Neural progenitor cell (in vitro differentiated cells): Measurements from ENCODE around the gene HSPA4. TPM values are rescaled to one million over a fixed set of nuclear protein-coding genes. Genes with fewer than 3 reads are reported as not detected.
A peak's percentile ranks its signal among the peaks of the same experiment; 100 is the strongest.
"Not testable (repeated sequence)": the region's sequence is repeated elsewhere in the genome, so short reads cannot be mapped to it uniquely, and the experiment has no call there.

Source experiments
- DNase-seq: peaks from one replicate; pipeline ENCODE4 v3.0.0-alpha.2; 2016; ENCODE audit warnings: low spot score
- H2AFZ ChIP-seq: fragments of 200-600 bp; sonication (generic); replicated peaks from 2 replicates; pipeline ENCODE4 v1.6.1; 2016; ENCODE audit warnings: antibody characterized with exemption
- H3F3A ChIP-seq: fragments of 200-600 bp; sonication (generic); 2 replicates; pipeline ENCODE4 v1.6.1; 2016; ENCODE audit warnings: antibody characterized with exemption, low read depth
- H3K27ac ChIP-seq: fragments of 200-600 bp; sonication (generic); 2 replicates; pipeline ENCODE4 v1.5.1; 2016; ENCODE audit warnings: mild to moderate bottlenecking
- H3K27me3 ChIP-seq: fragments of 200-600 bp; sonication (generic); 2 replicates; pipeline ENCODE4 v1.6.1; 2016; ENCODE audit warnings: mild to moderate bottlenecking, moderate library complexity
- H3K36me3 ChIP-seq: fragments of 200-600 bp; sonication (generic); 2 replicates; pipeline ENCODE4 v1.5.1; 2016
- H3K4me1 ChIP-seq: fragments of 200-600 bp; sonication (generic); 2 replicates; pipeline ENCODE4 v1.6.1; 2016; ENCODE audit warnings: mixed run types
- H3K4me2 ChIP-seq: fragments of 200-600 bp; sonication (generic); 2 replicates; pipeline ENCODE4 v1.6.1; 2016
- H3K4me3 ChIP-seq: fragments of 200-600 bp; sonication (generic); 2 replicates; pipeline ENCODE4 v1.5.1; 2016
- H3K79me2 ChIP-seq: fragments of 200-600 bp; sonication (generic); 2 replicates; pipeline ENCODE4 v1.6.1; 2016; ENCODE audit warnings: low read depth
- H3K9ac ChIP-seq: fragments of 200-600 bp; sonication (generic); 2 replicates; pipeline ENCODE4 v1.6.1; 2016
- H3K9me3 ChIP-seq: fragments of 200-600 bp; sonication (generic); 2 replicates; pipeline ENCODE4 v1.5.1; 2016; ENCODE audit warnings: low read depth
- H4K20me1 ChIP-seq: fragments of 200-600 bp; sonication (generic); 2 replicates; pipeline ENCODE4 v1.6.1; 2016; ENCODE audit warnings: low read depth
- H3K27ac Mint-ChIP-seq: 3 replicates; pipeline ENCODE4 v1.8.0; 2021; ENCODE audit warnings: mixed read lengths
- H3K27me3 Mint-ChIP-seq: 2 replicates; pipeline ENCODE4 v1.8.0; 2022; ENCODE audit warnings: low read depth, mild to moderate bottlenecking, inconsistent platforms, moderate library complexity, mixed read lengths; ENCODE audit not compliant: insufficient read depth
- H3K36me3 Mint-ChIP-seq: 3 replicates; pipeline ENCODE4 v1.8.0; 2021; ENCODE audit warnings: mixed read lengths
- H3K4me1 Mint-ChIP-seq: 3 replicates; pipeline ENCODE4 v1.8.0; 2021; ENCODE audit warnings: mixed read lengths
- H3K4me3 Mint-ChIP-seq: 3 replicates; pipeline ENCODE4 v1.8.0; 2021; ENCODE audit warnings: mild to moderate bottlenecking, moderate library complexity, mixed read lengths
- H3K9me3 Mint-ChIP-seq: 3 replicates; pipeline ENCODE4 v1.8.0; 2020; ENCODE audit warnings: mixed read lengths
- CTCF ChIP-seq: fragments of 200-600 bp; sonication (generic); IDR thresholded peaks from 2 replicates; pipeline ENCODE4 v1.5.1; 2017; ENCODE audit warnings: antibody characterized with exemption, mild to moderate bottlenecking
- EZH2 ChIP-seq: fragments of 200-600 bp; sonication (generic); IDR thresholded peaks from 2 replicates; pipeline ENCODE4 v1.6.1; 2017; ENCODE audit warnings: antibody characterized with exemption, mild to moderate bottlenecking, moderate library complexity
- EZH2phosphoT487 ChIP-seq: fragments of 200-600 bp; sonication (generic); IDR thresholded peaks from 2 replicates; pipeline ENCODE4 v1.6.1; 2017; ENCODE audit warnings: antibody characterized with exemption
- total RNA-seq: library from RNA; depleted of rRNA; stranded (reverse); fragments of >200 nt; gene quantifications from 2 replicates; pipeline ENCODE4 v1.2.3, GENCODE V29; 2015; ENCODE audit warnings: low replicate concordance

Gene HSPA4
- total RNA-seq, 1 donor from 2014 or later: 232 TPM

DNA sequence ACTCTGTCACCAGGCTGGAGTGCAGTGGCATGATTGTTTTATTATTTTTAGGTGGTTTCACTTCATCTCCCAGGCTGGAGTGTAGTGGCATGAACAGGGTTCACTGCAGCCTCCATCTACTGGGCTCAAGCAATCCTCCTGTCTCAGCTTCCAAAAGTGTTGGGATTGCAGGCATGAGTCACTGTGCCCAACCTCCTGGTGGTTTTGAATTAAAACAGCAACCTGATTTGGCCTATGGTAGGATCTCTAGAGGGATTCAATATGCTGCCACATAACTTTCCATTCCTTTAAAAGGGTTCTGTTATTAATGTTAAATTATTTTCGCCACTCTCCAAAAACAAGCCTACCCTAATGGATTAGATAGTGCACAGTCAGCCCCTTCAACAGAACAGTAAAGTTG, 9.9 kb upstream of the HSPA4 start:
- H3K4me1 ChIP-seq: no peaks in the 10 kb centered on the region
- TF ChIP-seq EZH2: no peak
- TF ChIP-seq EZH2phosphoT487: no peak
- no peak for TF ChIP-seq CTCF
- H3K79me2 ChIP-seq: no peaks in the 10 kb centered on the region
- no peaks in the 10 kb centered on the region for H3K36me3 Mint-ChIP-seq
- H3K4me3 ChIP-seq: no peak overlapping the region
- H3K27ac ChIP-seq: no peak overlapping the region
- H3K4me2 ChIP-seq: no peak overlapping the region
- H3K4me3 Mint-ChIP-seq: no peak overlapping the region
- no peaks in the 10 kb centered on the region for H3K9me3 Mint-ChIP-seq
- no peak for DNase-seq
- H3K4me1 Mint-ChIP-seq: peaks cover 2% of the 10 kb centered on the region
- H3K27me3 ChIP-seq: no peaks in the 10 kb centered on the region
- no peaks in the 10 kb centered on the region for H3K36me3 ChIP-seq
- H3K27ac Mint-ChIP-seq: no peak overlapping the region
- peaks cover under 1% of the 10 kb centered on the region for H3K27me3 Mint-ChIP-seq
- H2AFZ ChIP-seq: no peak overlapping the region
- no peak overlapping the region for H3K9ac ChIP-seq
- H3F3A ChIP-seq: no peaks in the 10 kb centered on the region
- H4K20me1 ChIP-seq: no peaks in the 10 kb centered on the region
- H3K9me3 ChIP-seq: no peaks in the 10 kb centered on the region

DNA sequence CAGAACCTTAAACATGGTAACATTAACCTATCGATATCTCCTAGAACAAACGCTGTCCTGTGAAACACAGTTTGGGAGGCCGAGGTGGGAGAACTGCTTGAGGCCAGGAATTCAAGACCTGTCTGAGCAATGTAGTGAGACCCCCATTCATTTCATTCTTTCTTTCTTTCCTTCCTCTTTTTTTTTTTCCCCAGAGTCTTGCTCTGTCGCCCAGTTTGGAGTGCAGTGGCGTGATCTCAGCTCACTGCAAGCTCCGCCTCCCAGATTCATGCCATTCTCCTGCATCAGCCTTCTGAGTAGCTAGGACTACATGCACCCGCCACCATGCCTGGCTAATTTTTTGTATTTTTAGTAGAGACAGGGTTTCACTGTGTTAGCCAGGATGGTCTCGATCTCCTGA, 5.3 kb upstream of the HSPA4 start:
- not testable (repeated sequence) for H2AFZ ChIP-seq

GRCh38 chr5:133047404-133047803, 4.4 kb upstream of the HSPA4 start:
- Mint-ChIP-seq H3K4me3 (no peak overlapping the region), H3K9me3 (no peaks in the 10 kb centered on the region), H3K36me3 (no peaks in the 10 kb centered on the region), H3K27ac (no peak overlapping the region), H3K4me1 (peaks cover 19% of the 10 kb centered on the region), H3K27me3 (peaks cover 4% of the 10 kb centered on the region)
- Histone ChIP-seq H3K4me3 (no peak overlapping the region), H3K4me2 (no peak overlapping the region), H3K4me1 (peaks cover 11% of the 10 kb centered on the region), H3K9me3 (no peaks in the 10 kb centered on the region), H2AFZ (no peak overlapping the region), H3K27me3 (no peaks in the 10 kb centered on the region), H3K27ac (no peak overlapping the region), H3F3A (peaks cover 26% of the 10 kb centered on the region), H4K20me1 (peaks cover 4% of the 10 kb centered on the region), H3K36me3 (no peaks in the 10 kb centered on the region), H3K9ac (no peak overlapping the region), H3K79me2 (peaks cover 17% of the 10 kb centered on the region)
- TF ChIP-seq EZH2phosphoT487 (no peak), EZH2 (no peak), CTCF (no peak)
- no peak for DNase-seq

More for the DNA sequence above, 5.3 kb upstream of the HSPA4 start:
- H3K27me3 Mint-ChIP-seq, H3K9me3 ChIP-seq, H3K4me3 ChIP-seq, H3K4me2 ChIP-seq, DNase-seq, H3K27ac ChIP-seq, H3K27me3 ChIP-seq, H4K20me1 ChIP-seq, H3K9me3 Mint-ChIP-seq, H3K36me3 Mint-ChIP-seq, H3K9ac ChIP-seq, H3K4me3 Mint-ChIP-seq, H3K36me3 ChIP-seq: not testable (repeated sequence)
- Mint-ChIP-seq H3K27ac (peak overlapping the region; percentile 50), H3K4me1 (peaks cover 19% of the 10 kb centered on the region)
- H3K79me2 ChIP-seq: peaks cover 12% of the 10 kb centered on the region
- peaks cover 11% of the 10 kb centered on the region for H3K4me1 ChIP-seq
- H3F3A ChIP-seq: peaks cover 17% of the 10 kb centered on the region

DNA sequence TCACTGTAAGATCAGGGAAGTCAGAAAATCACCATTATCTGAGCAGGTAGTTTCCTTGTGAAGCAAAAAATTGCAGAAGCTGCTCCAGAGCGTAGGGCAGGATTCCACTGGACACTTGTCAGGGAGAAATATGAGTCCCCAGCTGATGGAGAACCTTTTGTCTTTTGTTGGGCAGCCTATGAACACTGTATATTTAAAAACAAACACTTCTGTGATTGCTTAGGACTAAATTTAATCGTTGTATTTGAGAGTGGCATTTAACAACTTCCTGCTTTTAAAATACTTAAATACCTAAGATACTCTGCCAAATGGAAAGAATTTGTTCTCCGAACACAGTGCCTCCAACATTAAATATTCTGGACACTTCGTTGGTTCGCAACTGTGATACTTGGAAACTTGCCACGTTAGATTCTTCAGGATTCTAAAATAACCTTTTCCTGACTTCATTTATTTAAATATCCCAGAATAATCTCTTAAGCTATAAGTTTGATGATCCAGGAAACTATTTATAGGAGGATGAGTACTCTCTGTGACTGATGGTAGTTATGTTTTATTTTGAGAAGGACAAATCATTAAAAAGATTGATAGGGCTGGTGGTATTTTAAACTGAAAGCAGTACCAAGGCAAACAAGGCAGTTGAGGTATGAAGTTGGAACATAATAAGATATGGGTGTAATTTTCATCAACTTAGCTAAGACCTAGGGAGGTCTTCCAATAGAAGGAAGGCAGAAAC, 2.7 kb upstream of the HSPA4 start:
- Mint-ChIP-seq H3K4me1 (peaks cover 20% of the 10 kb centered on the region), H3K27ac (no peak overlapping the region), H3K9me3 (no peaks in the 10 kb centered on the region), H3K36me3 (no peaks in the 10 kb centered on the region), H3K4me3 (peak overlapping the region; percentile 64), H3K27me3 (peaks cover 5% of the 10 kb centered on the region)
- H3K4me2 ChIP-seq: no peak overlapping the region
- H3F3A ChIP-seq: peaks cover 26% of the 10 kb centered on the region
- no peak overlapping the region for H3K27ac ChIP-seq
- H3K27me3 ChIP-seq: no peaks in the 10 kb centered on the region
- TF ChIP-seq EZH2: no peak
- TF ChIP-seq EZH2phosphoT487: no peak
- no peak for TF ChIP-seq CTCF
- H3K79me2 ChIP-seq: peaks cover 35% of the 10 kb centered on the region
- H3K4me1 ChIP-seq: peaks cover 17% of the 10 kb centered on the region
- H4K20me1 ChIP-seq: peaks cover 20% of the 10 kb centered on the region
- H3K36me3 ChIP-seq: no peaks in the 10 kb centered on the region
- DNase-seq: no peak
- H3K9ac ChIP-seq: no peak overlapping the region
- H2AFZ ChIP-seq: no peak overlapping the region
- no peak overlapping the region for H3K4me3 ChIP-seq
- H3K9me3 ChIP-seq: no peaks in the 10 kb centered on the region
